HG03432 (cell line): ENCODE data around the gene ENTPD3.

Experiments used
- ATAC-seq: cut with Tn5 transposase; IDR thresholded peaks from one replicate; pipeline ENCODE4 v1.9.1; 2021; ENCODE audit warnings: mild to moderate bottlenecking, moderate library complexity; ENCODE audit not compliant: unreplicated experiment

ENTPD3 gene

DNA sequence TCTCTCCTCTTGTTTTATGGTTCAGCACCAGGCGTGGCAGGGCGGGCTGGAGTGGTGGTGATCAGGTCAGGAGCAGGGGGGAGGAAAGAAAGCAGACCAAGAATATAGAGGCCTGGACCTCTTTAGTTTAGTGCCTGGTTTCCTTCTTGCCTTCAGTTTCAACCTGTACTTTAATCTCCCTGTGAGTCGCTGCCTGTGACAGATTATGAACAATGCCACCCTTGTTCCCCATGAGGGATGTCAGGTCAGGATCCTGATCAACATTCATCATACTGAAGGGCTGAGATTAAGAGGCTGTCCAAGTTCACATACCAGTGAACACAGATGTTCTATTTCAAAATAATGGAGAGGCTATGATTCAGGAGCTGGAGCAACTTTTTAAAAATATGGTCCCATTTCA lies 11.4 kb downstream of the ENTPD3 start:
- ATAC-seq = no peak

DNA sequence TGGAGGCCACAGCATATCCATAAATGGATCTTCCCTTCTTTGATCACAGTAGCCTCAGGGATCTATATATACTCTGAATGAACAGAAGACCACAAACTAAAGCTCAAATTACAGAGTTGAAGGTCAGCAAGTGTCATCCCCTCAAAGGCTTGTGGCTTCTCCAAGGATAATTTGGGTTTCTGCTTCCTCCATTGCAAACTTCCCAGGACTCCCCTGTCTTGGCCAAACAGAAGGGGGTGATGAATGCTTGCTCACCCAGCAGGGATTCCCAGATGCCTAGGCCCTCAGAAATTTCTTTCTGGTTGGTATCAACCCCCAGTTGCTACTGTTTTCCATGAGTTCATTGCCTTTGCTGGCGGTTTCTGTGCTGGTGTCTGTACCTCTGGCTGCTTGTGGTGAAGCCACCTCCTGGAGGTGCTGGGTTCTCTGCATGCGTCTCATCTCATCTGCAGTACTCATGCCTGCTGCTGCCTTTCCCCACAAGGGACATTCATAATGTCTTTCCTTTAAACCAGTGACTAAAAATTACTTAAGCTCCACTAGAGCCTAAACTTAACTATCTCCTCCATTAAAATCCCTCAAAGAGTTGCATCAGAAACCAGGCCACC lies 17.7 kb downstream of the ENTPD3 start:
- no peak for ATAC-seq

- ATAC-seq = no peak
Observed at GRCh38 chr3:40407007-40407406, 20.0 kb downstream of the ENTPD3 start.

GRCh38 chr3:40407611-40408010 lies 20.6 kb downstream of the ENTPD3 start:
- ATAC-seq = no peak

DNA sequence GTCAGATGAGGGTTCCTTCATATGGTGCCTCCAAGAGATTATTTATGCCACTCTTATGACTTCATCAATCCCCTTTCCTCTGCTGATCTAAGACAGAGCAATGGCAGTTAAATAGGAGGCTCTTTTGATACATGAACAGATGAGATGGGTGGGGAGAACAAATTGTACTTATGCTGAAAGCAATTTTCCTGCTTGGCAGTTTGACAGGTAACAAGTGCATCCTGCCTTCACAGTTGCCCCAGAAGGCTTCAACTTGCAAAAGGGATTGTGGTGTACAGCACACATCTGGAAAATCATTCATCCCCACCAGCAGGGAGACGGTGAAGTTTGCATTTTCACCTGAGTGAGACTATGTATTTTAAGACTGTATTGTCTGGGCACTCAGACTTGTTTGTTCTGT lies 27.3 kb downstream of the ENTPD3 start:
- ATAC-seq = no peak

DNA sequence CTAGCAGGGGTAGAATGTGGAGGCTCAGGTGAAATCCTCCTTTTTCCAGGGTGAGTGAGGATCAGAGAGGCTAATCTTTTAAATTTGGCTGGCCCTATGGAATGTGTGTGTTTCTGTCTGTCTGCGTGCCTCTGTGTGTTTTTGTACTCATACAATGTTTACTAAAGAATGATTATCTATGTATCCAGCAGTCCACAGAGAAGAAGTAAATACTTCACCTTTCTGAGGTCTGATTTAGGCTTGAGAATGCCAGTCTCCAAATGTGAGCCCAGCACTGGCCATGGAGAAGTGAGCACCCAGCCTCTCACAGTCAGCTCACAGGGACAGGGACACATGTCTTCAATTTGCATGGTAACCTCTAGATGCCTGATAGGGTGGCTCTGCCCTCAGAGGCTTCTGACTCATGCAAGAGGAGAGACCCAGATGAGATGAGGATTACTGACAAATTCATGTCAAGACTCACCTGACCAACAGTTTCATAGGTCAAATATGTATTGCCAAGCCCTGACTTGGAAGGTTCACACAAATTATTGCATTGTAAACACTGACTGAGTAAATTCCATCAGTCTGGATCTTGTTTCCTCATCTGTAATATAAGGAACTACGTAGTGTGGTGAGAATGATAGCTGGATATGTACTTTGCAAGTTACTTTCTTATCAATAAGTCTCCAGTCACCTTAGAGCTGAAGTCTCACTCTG lies 31.0 kb downstream of the ENTPD3 start:
- no peak for ATAC-seq

DNA sequence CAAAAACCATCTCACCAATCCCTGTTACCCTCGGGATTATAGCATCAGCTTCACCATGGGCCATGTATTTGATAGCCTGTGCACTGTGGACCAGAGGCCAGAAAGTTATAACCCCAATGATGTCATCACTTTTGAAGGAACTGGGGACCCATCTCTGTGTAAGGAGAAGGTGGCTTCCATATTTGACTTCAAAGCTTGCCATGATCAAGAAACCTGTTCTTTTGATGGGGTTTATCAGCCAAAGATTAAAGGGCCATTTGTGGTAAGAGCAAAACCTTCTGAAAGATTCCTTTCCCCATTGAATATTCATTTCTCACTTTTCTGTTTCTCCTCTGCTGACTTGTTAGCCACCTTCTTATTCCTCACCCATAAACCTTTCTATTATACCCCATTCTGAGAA lies 35.9 kb downstream of the ENTPD3 start:
- no peak for ATAC-seq

DNA sequence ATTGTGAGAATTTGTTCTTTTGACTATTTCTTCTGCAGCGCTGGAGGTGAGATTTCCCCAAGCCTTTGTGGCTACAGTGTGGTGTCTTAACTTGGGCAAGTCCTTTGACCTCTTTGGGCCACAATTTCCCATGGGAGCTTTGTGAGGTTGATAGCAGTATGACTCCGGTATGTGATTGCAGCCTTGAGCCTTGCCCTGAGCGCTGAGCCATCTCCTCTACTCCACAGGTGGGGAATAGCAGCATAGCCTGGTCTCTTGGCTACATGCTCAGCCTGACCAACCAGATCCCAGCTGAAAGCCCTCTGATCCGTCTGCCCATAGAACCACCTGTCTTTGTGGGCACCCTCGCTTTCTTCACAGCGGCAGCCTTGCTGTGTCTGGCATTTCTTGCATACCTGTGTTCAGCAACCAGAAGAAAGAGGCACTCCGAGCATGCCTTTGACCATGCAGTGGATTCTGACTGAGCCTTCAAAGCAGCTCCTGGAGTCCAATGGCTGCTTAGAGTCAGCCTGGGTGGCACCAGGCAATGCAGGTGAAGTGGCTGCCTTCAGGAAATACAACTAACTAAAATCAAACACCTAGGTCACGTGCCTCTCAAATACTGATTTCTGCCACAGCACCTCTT lies 40.2 kb downstream of the ENTPD3 start:
- ATAC-seq = no peak

GRCh38 chr3:40432793-40433192 lies 45.8 kb downstream of the ENTPD3 start:
- ATAC-seq = no peak

DNA sequence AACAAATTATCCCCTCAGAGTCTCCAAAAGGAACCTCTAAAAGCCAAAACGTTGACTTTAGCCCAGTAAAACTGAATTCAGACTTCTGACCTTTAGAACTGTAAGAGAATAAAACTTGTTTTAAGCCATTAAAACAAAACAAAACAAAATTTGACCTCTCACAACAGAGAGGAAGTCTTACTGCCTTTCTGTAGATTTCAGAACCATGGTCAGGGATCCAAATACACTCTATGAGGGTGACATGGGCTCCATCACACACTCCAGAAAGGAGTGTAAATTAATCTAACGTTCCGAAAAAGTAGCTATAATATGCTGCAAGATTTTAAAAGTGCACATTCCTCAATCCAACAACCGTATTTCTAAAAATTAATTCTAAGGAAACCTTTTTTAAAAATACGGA lies 50.9 kb downstream of the ENTPD3 start:
- ATAC-seq = no peak

DNA sequence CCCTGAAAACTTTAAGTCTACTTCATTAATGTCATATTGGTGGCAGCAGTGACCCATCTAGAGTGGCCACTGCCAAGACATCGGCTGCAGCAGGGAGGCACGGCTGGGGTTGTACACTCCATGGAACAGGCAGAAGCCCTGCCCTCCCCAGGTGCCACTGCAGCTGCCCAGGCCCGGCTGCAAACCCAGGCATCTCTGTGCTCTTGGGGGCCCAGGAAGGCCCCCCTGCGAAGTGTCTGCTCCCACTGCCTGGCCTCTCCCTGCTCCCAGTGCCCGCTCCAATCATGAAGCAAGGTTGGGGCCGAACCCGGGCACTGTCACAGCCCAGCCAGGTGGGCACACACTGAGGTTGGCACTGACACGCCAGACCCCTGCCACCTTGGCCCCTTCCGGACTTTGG lies 58.1 kb downstream of the ENTPD3 start:
- no peak for ATAC-seq

DNA sequence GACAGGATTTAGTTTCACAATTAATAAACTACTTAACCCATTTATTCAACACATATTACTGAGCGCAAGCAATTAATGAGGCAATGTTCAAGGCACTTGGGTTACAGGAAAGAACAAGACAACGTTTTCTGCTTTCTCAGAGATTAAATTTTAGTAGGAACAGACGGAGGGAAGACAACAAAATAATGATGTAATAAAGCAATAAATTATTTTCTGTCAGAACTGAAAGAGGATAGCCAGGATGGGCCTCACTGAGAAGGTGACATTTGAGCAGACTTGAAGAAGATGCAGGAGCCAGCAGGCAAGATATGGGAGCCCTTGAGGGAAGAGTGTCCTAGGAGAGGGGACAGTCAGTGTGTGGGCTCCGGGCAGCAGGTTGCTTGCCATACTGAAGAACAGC lies 58.9 kb downstream of the ENTPD3 start:
- ATAC-seq = no peak

DNA sequence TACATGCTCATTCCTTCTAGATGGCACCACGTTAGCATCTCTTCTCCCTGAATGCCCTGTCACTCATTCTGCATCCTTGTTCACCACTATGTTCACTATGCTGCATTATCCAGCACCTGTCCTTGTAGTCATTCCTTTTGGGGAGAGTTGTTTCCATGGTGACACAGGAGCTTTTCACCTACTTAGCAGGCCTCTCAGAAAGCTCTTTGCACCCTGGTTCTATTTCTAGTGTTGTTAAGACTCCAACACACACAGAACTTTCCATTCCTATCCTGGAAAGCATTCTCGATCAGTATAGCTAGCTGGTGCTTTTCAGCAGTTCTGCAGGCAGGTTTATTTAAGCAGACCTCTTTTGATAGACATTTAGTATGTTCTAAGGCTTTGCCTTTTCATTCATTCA lies 63.5 kb downstream of the ENTPD3 start:
- no peak for ATAC-seq

GRCh38 chr3:40451551-40451950 lies 64.6 kb downstream of the ENTPD3 start:
- no peak for ATAC-seq

DNA sequence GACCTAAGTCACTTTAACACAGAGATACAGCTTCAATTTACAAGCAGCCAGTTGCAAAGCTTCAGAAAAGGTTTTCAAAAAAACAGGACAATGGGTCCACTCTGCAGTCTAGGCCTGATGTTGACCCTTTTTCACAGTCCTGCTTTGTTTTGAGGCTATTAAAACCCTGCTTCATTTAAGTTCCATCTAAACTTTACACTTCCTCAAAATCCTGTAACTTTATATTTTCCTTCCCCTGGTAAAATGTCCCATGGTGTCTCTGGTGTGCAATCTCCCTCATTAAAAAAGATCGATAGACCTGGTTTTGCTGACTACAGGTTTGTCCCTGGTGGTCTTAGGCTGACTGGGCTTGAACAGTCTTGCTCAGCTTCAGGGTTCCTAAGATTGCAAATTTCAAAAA lies 65.1 kb downstream of the ENTPD3 start:
- ATAC-seq = no peak

DNA sequence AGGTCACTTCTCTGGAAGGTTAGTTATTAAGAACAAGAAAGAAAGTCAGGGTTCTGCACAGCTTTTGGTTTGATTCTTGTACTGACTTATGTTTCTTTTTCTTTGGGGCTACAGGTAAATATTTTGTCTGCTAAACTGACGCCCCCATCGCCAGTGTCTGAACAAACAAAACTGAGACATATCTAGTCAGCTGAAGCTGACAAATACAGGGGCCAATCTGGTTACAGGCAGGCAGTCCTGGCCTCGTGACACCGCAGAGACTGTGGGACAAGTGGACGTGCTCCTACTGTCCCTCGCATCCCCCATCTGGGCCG lies 65.5 kb downstream of the ENTPD3 start:
- no peak for ATAC-seq

DNA sequence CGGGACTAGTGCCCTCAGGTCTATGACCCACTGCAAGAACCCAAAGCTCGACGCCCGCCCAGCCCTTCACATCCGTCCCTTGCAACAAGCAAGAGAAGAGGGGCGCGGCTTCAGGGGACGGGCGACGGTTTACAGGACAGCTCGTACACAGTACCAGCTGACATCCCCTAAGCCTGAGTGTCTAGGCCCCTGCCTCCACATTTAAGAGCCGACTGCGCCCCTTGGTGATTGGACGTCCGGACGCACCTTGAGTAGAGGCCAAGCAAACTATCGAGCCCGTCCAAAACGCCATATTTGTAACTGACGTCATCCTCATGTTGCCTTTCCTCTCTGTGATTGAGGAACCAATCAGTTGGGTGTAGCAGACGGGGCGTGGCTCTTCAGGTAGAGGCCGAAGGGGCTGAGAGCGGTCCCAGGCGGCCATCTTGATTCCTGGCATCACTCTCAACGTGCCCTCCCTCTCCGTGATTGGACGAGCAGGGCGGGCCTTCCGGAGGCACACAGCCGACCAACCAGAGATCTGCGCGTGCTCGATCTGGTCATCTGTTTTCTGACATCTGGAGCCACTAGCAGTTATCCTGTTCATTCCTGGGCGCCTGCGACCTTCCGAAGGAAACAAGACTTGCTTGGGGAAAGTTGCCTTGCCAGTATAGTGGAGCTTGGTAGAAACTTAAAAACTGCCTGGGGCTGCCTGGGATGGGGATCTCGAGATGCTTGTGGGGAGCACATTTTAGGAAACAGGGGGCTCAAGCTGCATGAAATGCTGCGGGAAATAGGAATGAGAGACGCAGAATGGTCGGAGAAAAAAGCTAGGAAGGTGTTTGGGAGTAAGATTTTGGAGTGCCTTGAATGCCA lies 66.1 kb downstream of the ENTPD3 start:
- peak; percentile 95 for ATAC-seq

DNA sequence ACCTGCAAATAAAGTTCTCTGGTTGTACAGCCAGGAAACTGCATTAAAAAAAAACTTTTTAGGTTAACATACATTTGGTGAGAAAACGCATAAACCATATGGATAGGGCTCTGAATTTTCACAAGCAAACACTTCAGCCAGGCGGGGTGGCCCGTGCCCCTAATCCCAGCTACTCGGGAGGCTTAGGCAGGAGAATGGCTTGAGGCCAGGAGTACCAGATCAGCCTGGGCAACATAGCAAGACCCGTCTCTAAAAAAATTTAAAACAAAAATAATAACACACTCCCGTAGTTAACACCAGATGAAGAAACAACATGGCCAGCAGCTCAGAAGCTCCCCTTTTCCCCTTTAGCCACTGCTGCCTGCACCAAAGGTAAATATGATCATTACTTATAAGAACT lies 66.9 kb downstream of the ENTPD3 start:
- no peak for ATAC-seq

DNA sequence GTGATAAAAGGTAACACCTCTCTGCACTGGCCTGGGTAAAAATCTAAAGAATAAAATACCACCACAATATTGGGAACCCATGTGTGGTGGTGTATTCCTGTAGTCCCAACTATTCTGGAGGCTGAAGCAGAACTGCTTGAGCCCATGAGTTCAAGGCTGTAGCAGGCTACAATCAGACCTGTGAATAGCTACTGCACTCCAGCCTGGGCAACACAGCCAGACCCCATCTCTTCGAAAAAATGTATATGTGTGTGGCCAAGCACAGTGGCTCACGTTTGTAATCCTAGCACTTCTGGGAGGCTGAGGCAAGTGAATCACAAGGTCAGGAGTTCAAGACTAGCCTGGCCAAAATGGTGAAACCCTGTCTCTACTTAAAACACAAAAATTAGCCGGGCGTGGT lies 68.3 kb downstream of the ENTPD3 start:
- no peak for ATAC-seq

DNA sequence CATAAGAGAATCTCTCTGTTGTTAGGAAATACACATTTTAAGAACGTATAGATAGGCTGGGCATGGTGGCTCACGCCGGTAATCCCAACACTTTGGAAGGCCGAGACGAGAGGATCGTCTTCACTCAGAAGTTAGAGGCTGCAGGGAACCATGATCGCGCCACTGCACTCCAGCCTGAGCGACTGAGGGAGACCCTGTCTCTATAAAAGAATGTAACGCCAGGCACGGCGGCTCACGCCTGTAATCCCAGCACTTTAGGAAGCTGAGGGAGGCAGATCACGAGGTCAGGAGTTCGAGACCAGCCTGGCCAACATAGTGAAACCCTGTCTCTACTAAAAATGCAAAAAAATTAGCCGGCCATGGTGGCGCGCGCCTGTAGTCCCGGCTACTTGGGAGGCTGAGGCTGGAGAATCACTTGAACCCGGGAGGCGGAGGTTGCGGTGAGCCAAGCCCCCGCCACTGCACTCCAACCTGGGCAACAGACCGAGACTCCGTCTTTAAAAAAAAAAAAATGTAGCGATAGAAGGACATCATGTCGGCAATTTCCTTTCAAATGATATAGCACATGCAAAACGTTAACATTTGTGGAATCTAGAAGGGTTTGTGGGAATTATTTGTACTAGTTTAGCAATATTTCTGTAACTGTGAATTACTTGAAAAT lies 69.4 kb downstream of the ENTPD3 start:
- no peak for ATAC-seq
